SU-DHL-6 (cell line): ENCODE measurements around the gene AXL.

Source experiments
- H2AFZ ChIP-seq: fragments of 200-600 bp; sonication (generic); 2 replicates; pipeline ENCODE4 v1.6.1; 2014; ENCODE audit warnings: low read depth, mild to moderate bottlenecking, moderate library complexity, mixed read lengths, antibody characterized with exemption, low read length; ENCODE audit not compliant: severe bottlenecking
- H3F3A ChIP-seq: fragments of 200-600 bp; shearing (Covaris generic); 2 replicates; pipeline ENCODE4 v1.6.0; 2016; ENCODE audit warnings: antibody characterized with exemption, mild to moderate bottlenecking; ENCODE audit not compliant: insufficient read depth
- H3K27ac ChIP-seq: fragments of 200-600 bp; sonication (generic); 2 replicates; pipeline ENCODE4 v1.5.1; 2016; ENCODE audit warnings: low read depth, mild to moderate bottlenecking, low read length, moderate library complexity, mixed read lengths
- H3K27me3 ChIP-seq: fragments of 200-600 bp; sonication (generic), shearing (Covaris generic); 2 replicates; pipeline ENCODE4 v1.6.0; 2014; ENCODE audit warnings: mild to moderate bottlenecking, low read length
- H3K36me3 ChIP-seq: fragments of 200-600 bp; sonication (generic); 2 replicates; pipeline ENCODE4 v1.6.1; 2014; ENCODE audit warnings: mild to moderate bottlenecking, low read length, mixed read lengths
- H3K4me2 ChIP-seq: fragments of 300-600, 200-600 bp; shearing (Covaris generic), sonication (generic); 2 replicates; pipeline ENCODE4 v1.6.0; 2014; ENCODE audit warnings: low read length, low read depth, mild to moderate bottlenecking; ENCODE audit not compliant: poor library complexity, severe bottlenecking
- H3K4me3 ChIP-seq: fragments of 200-600 bp; sonication (generic); 2 replicates; pipeline ENCODE4 v1.5.1; 2014; ENCODE audit warnings: antibody characterized with exemption, low read length, mild to moderate bottlenecking, mixed read lengths; ENCODE audit not compliant: insufficient read depth, poor library complexity, severe bottlenecking
- H3K79me2 ChIP-seq: fragments of 200-600 bp; sonication (generic); 2 replicates; pipeline ENCODE4 v1.6.1; 2014; ENCODE audit warnings: mild to moderate bottlenecking, low read length, moderate library complexity; ENCODE audit not compliant: insufficient read depth
- H3K9ac ChIP-seq: fragments of 200-600 bp; sonication (generic); 2 replicates; pipeline ENCODE4 v1.7.0; 2014; ENCODE audit warnings: mild to moderate bottlenecking, low read length
- H3K9me2 ChIP-seq: fragments of 200-600 bp; sonication (generic); replicated peaks from 2 replicates; pipeline ENCODE4 v1.6.1; 2014; ENCODE audit warnings: low read length; ENCODE audit not compliant: insufficient read depth
- H3K9me3 ChIP-seq: fragments of 200-600 bp; sonication (generic); 2 replicates; pipeline ENCODE4 v1.6.1; 2014; ENCODE audit warnings: low read length, mixed read lengths; ENCODE audit not compliant: insufficient read depth
- H4K20me1 ChIP-seq: fragments of 200-600 bp; sonication (generic); 2 replicates; pipeline ENCODE4 v1.6.1; 2014; ENCODE audit warnings: low read depth, mild to moderate bottlenecking, antibody characterized with exemption, low read length, moderate library complexity, mixed read lengths
- EZH2phosphoT487 ChIP-seq: fragments of 200-600 bp; sonication (generic), shearing (Covaris generic); conservative IDR thresholded peaks from 2 replicates; pipeline ENCODE4 v1.6.1; 2018; ENCODE audit warnings: mild to moderate bottlenecking, antibody characterized with exemption, low read length, moderate library complexity, mixed read lengths
- TF ChIP-seq, protein P1 (sequence below): fragments of 200-600 bp; sonication (generic); IDR thresholded peaks from one replicate; pipeline ENCODE4 v1.5.1; 2017; ENCODE audit warnings: antibody characterized with exemption, mild to moderate bottlenecking, low read length, moderate library complexity; ENCODE audit not compliant: insufficient read depth, poor library complexity, severe bottlenecking

The AXL gene

DNA sequence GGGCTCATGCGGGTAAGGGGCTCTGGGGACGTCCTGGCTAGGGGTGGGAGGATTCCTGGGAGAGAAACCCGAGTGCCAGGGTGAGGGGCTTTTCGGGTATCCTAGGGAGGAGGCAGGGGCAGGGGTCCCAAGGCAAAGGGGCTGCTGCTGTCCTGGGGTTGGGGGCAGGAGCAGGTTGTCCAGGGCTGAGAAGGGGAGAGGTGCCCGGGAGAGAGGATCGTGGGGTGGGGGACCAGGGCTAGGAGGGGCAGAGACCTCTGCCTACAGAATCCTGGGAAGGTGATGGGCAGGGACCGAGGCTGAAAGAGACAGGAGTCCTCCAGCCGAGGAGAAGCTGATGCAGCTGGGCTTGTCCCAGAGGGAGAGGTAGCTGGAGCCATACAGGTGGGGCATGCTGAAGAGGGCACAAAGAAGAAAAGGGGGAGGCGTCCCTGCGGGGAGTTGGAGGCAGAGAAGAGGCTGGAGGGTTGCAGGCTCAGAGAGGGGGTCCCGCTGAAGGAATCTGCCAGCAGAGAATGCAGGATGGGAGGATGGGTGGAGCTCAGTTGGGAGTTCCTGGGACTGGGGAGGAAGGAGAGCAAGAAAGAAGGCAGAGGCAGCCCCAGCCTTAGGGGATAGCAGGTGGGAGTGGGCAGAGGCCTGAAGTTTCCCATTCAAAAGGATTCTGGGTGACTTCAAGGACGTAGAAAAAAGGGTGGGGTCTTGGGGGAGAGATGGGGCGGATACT, 25.4 kb upstream of the AXL start:
- Histone ChIP-seq H3K27ac (no peak overlapping the region), H3K9ac (no peak overlapping the region), H3K27me3 (no peaks in the 10 kb centered on the region), H3K79me2 (no peaks in the 10 kb centered on the region), H3K36me3 (no peaks in the 10 kb centered on the region), H2AFZ (no peak overlapping the region), H3K4me3 (no peak overlapping the region), H4K20me1 (no peaks in the 10 kb centered on the region), H3K9me3 (no peaks in the 10 kb centered on the region), H3K4me2 (no peak overlapping the region), H3F3A (no peaks in the 10 kb centered on the region), H3K9me2 (no peaks in the 10 kb centered on the region)
- TF ChIP-seq EZH2phosphoT487, result no peak
- TF ChIP-seq, protein P1, sequence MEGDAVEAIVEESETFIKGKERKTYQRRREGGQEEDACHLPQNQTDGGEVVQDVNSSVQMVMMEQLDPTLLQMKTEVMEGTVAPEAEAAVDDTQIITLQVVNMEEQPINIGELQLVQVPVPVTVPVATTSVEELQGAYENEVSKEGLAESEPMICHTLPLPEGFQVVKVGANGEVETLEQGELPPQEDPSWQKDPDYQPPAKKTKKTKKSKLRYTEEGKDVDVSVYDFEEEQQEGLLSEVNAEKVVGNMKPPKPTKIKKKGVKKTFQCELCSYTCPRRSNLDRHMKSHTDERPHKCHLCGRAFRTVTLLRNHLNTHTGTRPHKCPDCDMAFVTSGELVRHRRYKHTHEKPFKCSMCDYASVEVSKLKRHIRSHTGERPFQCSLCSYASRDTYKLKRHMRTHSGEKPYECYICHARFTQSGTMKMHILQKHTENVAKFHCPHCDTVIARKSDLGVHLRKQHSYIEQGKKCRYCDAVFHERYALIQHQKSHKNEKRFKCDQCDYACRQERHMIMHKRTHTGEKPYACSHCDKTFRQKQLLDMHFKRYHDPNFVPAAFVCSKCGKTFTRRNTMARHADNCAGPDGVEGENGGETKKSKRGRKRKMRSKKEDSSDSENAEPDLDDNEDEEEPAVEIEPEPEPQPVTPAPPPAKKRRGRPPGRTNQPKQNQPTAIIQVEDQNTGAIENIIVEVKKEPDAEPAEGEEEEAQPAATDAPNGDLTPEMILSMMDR, result no peak

DNA sequence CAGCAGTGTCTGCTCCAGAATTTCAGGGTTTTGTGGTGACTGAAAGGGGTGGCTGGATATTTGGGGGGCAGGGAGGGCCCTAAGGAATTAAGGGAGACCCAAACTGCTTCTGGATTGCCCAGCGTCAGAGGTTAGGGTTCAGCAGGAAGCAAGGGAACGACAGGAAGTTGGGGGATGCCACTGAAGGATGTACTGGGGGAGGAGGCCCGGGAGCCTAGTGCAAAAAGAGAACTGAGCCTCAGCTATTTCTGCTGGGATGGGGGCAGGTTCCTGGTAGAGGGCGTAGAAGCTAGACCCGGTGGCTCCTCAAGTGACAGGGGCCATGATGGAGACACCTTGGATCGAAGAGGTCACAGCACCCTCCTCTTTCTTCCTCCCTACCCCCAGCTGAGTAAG, 24.9 kb upstream of the AXL start:
- Histone ChIP-seq H3K9me2 (no peaks in the 10 kb centered on the region), H4K20me1 (no peaks in the 10 kb centered on the region), H3K27ac (no peak overlapping the region), H2AFZ (no peak overlapping the region), H3F3A (no peaks in the 10 kb centered on the region), H3K4me3 (no peak overlapping the region), H3K36me3 (no peaks in the 10 kb centered on the region), H3K9ac (no peak overlapping the region), H3K79me2 (no peaks in the 10 kb centered on the region), H3K9me3 (no peaks in the 10 kb centered on the region), H3K27me3 (no peaks in the 10 kb centered on the region), H3K4me2 (no peak overlapping the region)
- TF ChIP-seq EZH2phosphoT487, result no peak
- TF ChIP-seq, protein P1, result no peak

DNA sequence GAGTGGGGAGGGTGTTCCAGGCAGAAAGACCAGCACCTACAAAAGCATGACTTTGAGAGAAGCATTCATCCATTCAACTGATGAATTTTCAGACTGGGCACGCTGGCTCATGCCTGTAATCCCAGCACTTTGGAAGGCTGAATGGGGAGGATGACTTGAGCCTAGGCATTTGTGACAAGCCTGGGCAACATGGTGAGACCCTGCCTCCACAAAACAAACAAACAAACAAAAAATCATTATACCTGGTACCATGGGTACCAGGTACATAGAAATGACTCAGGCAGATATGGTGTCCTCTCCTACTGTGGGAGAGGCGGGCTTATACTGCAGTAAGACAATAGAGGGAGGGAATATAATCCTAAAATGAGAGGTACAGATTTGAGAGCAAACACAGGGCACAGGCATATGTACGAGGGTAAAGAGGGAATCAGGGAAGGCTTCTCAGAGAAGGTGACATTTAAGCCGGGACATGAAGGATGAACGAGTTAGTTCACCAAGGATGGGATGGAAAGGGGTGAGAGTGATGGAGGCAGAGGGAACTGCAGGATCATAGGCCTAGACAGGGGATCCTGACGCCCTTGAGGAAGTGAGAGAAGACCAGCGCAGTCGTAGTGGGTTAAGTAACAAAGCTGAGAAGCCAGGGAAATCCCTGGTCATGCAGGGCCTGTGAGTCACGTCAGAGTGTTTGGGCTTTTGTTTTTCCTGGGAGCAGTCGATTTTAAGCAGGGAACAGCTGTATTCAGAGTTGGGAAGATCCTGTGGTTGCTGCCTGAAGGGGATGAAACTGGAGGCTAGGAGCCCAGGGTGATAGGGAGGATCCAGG, 23.1 kb upstream of the AXL start:
- Histone ChIP-seq H3K9me2 (no peaks in the 10 kb centered on the region), H3K4me3 (no peak overlapping the region), H3K9me3 (no peaks in the 10 kb centered on the region), H4K20me1 (no peaks in the 10 kb centered on the region), H3K36me3 (no peaks in the 10 kb centered on the region), H3K4me2 (no peak overlapping the region), H3K9ac (no peak overlapping the region), H3K79me2 (no peaks in the 10 kb centered on the region), H3K27ac (no peak overlapping the region), H2AFZ (no peak overlapping the region), H3K27me3 (no peaks in the 10 kb centered on the region), H3F3A (no peaks in the 10 kb centered on the region)
- TF ChIP-seq EZH2phosphoT487, result no peak
- TF ChIP-seq, protein P1, result no peak
